GM12878 (cell line): Measurements from ENCODE around the gene RPS6KL1. TPM values are rescaled to one million over a fixed set of nuclear protein-coding genes. Genes with fewer than 3 reads are reported as not detected.

Experiments used
- ATAC-seq: fragments of 200-7000 bp; cut with Tn5 transposase; 3 replicates; pipeline ENCODE4 v1.9.1; 2020; ENCODE audit warnings: mild to moderate bottlenecking, moderate library complexity
- BruUV-seq: library from RNA; stranded (reverse); fragments of 400-500 nt; replicated peaks from 2 replicates; lab custom pipeline; 2021; lab: Mats Ljungman, UMichigan
- CTCF ChIA-PET: fragments of 300-600 bp; sonication (Branson Sonifier 250); formaldehyde crosslinking; extraction: SDS; loops from one replicate; lab custom pipeline; 2021; ENCODE audit warnings: inconsistent platforms; lab: Yijun Ruan, JAX
- POLR2A ChIA-PET: fragments of 350-600 bp; formaldehyde crosslinking; extraction: SDS; loops from one replicate; lab custom pipeline; 2021; ENCODE audit warnings: inconsistent platforms; lab: Charles Lee
- RAD21 ChIA-PET: fragments of 300-600 bp; sonication (Branson Sonifier 250); formaldehyde crosslinking; loops from one replicate; lab custom pipeline; 2023; ENCODE audit warnings: antibody characterized with exemption; ENCODE audit not compliant: unreplicated experiment; lab: Charles Lee
- SMC1A ChIA-PET: fragments of 300-600 bp; sonication (Branson Sonifier 250); formaldehyde crosslinking; loops from one replicate; lab custom pipeline; 2023; ENCODE audit not compliant: unreplicated experiment, uncharacterized antibody; lab: Charles Lee
- DNase-seq: peaks from one replicate; pipeline ENCODE4 v3.0.0-alpha.2; 2011; ENCODE audit warnings: low read depth, low spot score
- FAIRE-seq: peaks from 3 replicates; lab custom pipeline; 2011; peaks lifted over from hg19 to GRCh38; lab: Jason Lieb, UNC
- H2AFZ ChIP-seq: 2 replicates; pipeline ENCODE4 v1.6.0; 2011; ENCODE audit warnings: low read depth, low read length, control low read depth; ENCODE audit not compliant: control insufficient read depth
- H3K27ac ChIP-seq: 2 replicates; pipeline ENCODE4 v1.5.1; 2011; ENCODE audit warnings: control low read depth; ENCODE audit not compliant: control insufficient read depth, insufficient read depth
- H3K27me3 ChIP-seq, 2 experiments: replicated peaks in 1 of 2; 2 replicates each; pipeline versions ENCODE4 v1.6.0 to v1.6.1; 2011; ENCODE audit warnings: low read length in 1 of 2; ENCODE audit not compliant: control insufficient read depth in 2 of 2, insufficient read depth in 2 of 2
- H3K36me3 ChIP-seq, 2 experiments: 2 replicates each; pipeline ENCODE4 v1.5.1; 2011; ENCODE audit warnings: low read length in 1 of 2; ENCODE audit not compliant: control insufficient read depth in 2 of 2, insufficient read depth in 2 of 2
- H3K4me1 ChIP-seq: 2 replicates; pipeline ENCODE4 v1.6.1; 2011; ENCODE audit warnings: mild to moderate bottlenecking, low read length, moderate library complexity, mixed read lengths; ENCODE audit not compliant: control insufficient read depth, insufficient read depth
- H3K4me2 ChIP-seq: 2 replicates; pipeline ENCODE4 v1.6.0; 2011; ENCODE audit warnings: control low read depth; ENCODE audit not compliant: control insufficient read depth, insufficient read depth
- H3K4me3 ChIP-seq: fragments of 200-600 bp; sonication (generic); 2 replicates; pipeline ENCODE4 v1.5.1; 2016
- H3K79me2 ChIP-seq: 2 replicates; pipeline ENCODE4 v1.6.0; 2011; ENCODE audit warnings: low read length; ENCODE audit not compliant: control insufficient read depth, insufficient read depth
- H3K9ac ChIP-seq: 2 replicates; pipeline ENCODE4 v1.8.0; 2011; ENCODE audit warnings: low read length, control low read depth, mixed read lengths; ENCODE audit not compliant: control insufficient read depth, insufficient read depth
- H3K9me3 ChIP-seq: replicated peaks from 3 replicates; pipeline ENCODE4 v1.5.1; 2011; ENCODE audit warnings: mild to moderate bottlenecking, low read length; ENCODE audit not compliant: control insufficient read depth, insufficient read depth
- H4K20me1 ChIP-seq: 2 replicates; pipeline ENCODE4 v1.6.0; 2011; ENCODE audit not compliant: control insufficient read depth, insufficient read depth
- CUX1 ChIP-seq: IDR thresholded peaks from 2 replicates; pipeline ENCODE4 v1.6.1; 2012; ENCODE audit warnings: improper control_type of control experiment, low read depth, low read length; ENCODE audit not compliant: insufficient replicate concordance
- KAT2A ChIP-seq: conservative IDR thresholded peaks from 2 replicates; pipeline ENCODE4 v1.6.1; 2011; ENCODE audit warnings: low read depth, low read length; ENCODE audit not compliant: control insufficient read depth
- MLLT1 ChIP-seq: fragments of 450-650 bp; IDR thresholded peaks from 2 replicates; pipeline ENCODE4 v1.6.1; 2016; ENCODE audit warnings: mild to moderate bottlenecking
- PKNOX1 ChIP-seq: fragments of 450-650 bp; IDR thresholded peaks from 2 replicates; pipeline ENCODE4 v1.6.1; 2016; ENCODE audit warnings: mild to moderate bottlenecking
- POLR2A ChIP-seq: IDR thresholded peaks from 2 replicates; pipeline ENCODE4 v1.6.1; 2011; ENCODE audit warnings: low read depth, mild to moderate bottlenecking, low read length
- USF1 ChIP-seq: IDR thresholded peaks from 2 replicates; pipeline ENCODE4 v1.6.1; 2011; ENCODE audit warnings: borderline replicate concordance, low read depth, mild to moderate bottlenecking, moderate library complexity, mixed read lengths, low read length; ENCODE audit not compliant: insufficient read depth; ENCODE audit errors: extremely low read length
- ZNF592 ChIP-seq: fragments of 450-650 bp; IDR thresholded peaks from 2 replicates; pipeline ENCODE4 v1.6.1; 2017; ENCODE audit warnings: mild to moderate bottlenecking, moderate library complexity
- WGBS: methylation state at CpG from one replicate; pipeline ENCODE4 v1.1.6; 2016; ENCODE audit warnings: low lambda C conversion rate; ENCODE audit not compliant: insufficient replicate concordance, insufficient coverage; ENCODE audit errors: missing lambda C conversion rate; 5-methylcytosine and 5-hydroxymethylcytosine counted together
- in situ Hi-C: fragments of 300-500 bp; cut with MboI; formaldehyde crosslinking; loops from 9 replicates; pipeline ENCODE4 v1.14.3; 2018; ENCODE audit warnings: mixed read lengths
- intact Hi-C: fragments of 100-400 bp; cut with micrococcal nuclease; formaldehyde crosslinking; loops from one replicate; pipeline ENCODE4 v1.14.2; 2022; ENCODE audit not compliant: unreplicated experiment
- polyA plus RNA-seq, 11 experiments: library from polyadenylated mRNA; depleted of rRNA in 4 of 11; unstranded in 6 of 11; stranded (reverse) in 5 of 11; fragments of >200 nt; fragmentation: Nextera tagmentation in 4 of 11; fragmentation: Illumina TruSeq in 1 of 11; extraction: Ambion mirVana in 4 of 11; extraction: Trizol in 1 of 11; gene quantifications; 1 replicate in 1 of 11; 2 replicates in 10 of 11; pipeline versions ENCODE4 v1.2.1 to v1.2.3, GENCODE V29; 2011 to 2016; ENCODE audit warnings: inconsistent platforms in 2 of 11, missing spikeins in 2 of 11, low read depth in 1 of 11
- total RNA-seq, 4 experiments: library from RNA; depleted of rRNA in 3 of 4; stranded (reverse); fragments of >200 nt in 3 of 4; fragmentation: Illumina TruSeq in 1 of 4; extraction: Trizol in 1 of 4; gene quantifications; 2 replicates each; pipeline versions ENCODE4 v1.2.1 to v1.2.3, GENCODE V29; 2013 to 2021

Gene RPS6KL1
- total and polyA plus RNA-seq, 10 of the 15 experiments (the other 5 are each of a cell fraction or from before 2014, with no cell fraction given), result 0.04 to 4.2 (median 2.0) TPM

- H3K79me2 ChIP-seq, result no peaks in the 10 kb centered on the region
- TF ChIP-seq PKNOX1 (no peak), USF1 (no peak), CUX1 (no peak), MLLT1 (no peak), ZNF592 (no peak), KAT2A (no peak), POLR2A (peak; percentile 51)
Observed at GRCh38 chr14:74906925-74907521, 16.0 kb downstream of the RPS6KL1 start.

More at GRCh38 chr14:74906925-74907521, 16.0 kb downstream of the RPS6KL1 start:
- Histone ChIP-seq H3K4me2 (no peak overlapping the region), H3K27me3 (no peaks in the 10 kb centered on the region), H3K4me1 (peaks cover 4% of the 10 kb centered on the region; the same call in 1 of the 2 replicates), H3K9me3 (no peaks in the 10 kb centered on the region), H4K20me1 (no peaks in the 10 kb centered on the region), H3K36me3 (peaks cover 4 to 17% of the 10 kb centered on the region in 2 experiments; a peak in 3 of 4 replicates), H3K4me3 (no peak overlapping the region), H3K27ac (no peak overlapping the region), H2AFZ (no peak overlapping the region), H3K9ac (no peak overlapping the region)
- FAIRE-seq, result no peak
- BruUV-seq, result no TSS peak
- 51% methylated on average over 12 of the region's 12 CpGs for WGBS
- peak; percentile 34 for ATAC-seq
- ChIA-PET POLR2A (interaction anchor here (1.3 to 2.4 kb wide), 2 partner anchors 46 to 388 kb away, joined by 3 to 9 read pairs; no protein-coding TSS in a partner anchor), SMC1A (interaction anchor here (1.1 to 10.3 kb wide), 3 partner anchors 27 to 141 kb away, joined by 3 to 165 read pairs (median 3); no protein-coding TSS in a partner anchor), RAD21 (interaction anchor here (2.1 to 5.6 kb wide), 2 partner anchors 46 to 182 kb away, joined by 6 to 114 read pairs; no protein-coding TSS in a partner anchor), CTCF (interaction anchor here (1.1 to 26.0 kb wide), 13 partner anchors 10 to 389 kb away, joined by 3 to 552 read pairs (median 13); partner anchors contain the start of gene PROX2)
- DNase-seq, result no peak
- intact Hi-C loops, result no loop called here
- in situ Hi-C loops, result no loop called here
